Kidney (tissue), 14 donors: Measurements from ENCODE around the gene COPB1. TPM values are rescaled to one million over a fixed set of nuclear protein-coding genes. Genes with fewer than 3 reads are reported as not detected.

Source experiments
- DNase-seq, 5 donors: peaks; one replicate each; pipeline ENCODE4 v3.0.0-alpha.2; 2013 to 2020
- FAIRE-seq: peaks from 2 replicates; lab custom pipeline; 2012; peaks lifted over from hg19 to GRCh38; lab: Jason Lieb, UNC
- H3K27ac ChIP-seq, 2 donors: one replicate each; pipeline ENCODE4 v1.7.0; 2013; ENCODE audit warnings: low read depth in 2 of 2, low read length in 2 of 2, inconsistent platforms in 1 of 2
- H3K27me3 ChIP-seq: one replicate; pipeline ENCODE4 v1.7.1; 2013; ENCODE audit warnings: low read length, inconsistent platforms; ENCODE audit not compliant: control insufficient read depth, insufficient read depth
- H3K36me3 ChIP-seq, 3 donors: one replicate each; pipeline versions ENCODE4 v1.7.0 to v1.7.1; 2013; ENCODE audit warnings: low read length in 3 of 3, control low read depth in 1 of 3, inconsistent platforms in 1 of 3; ENCODE audit not compliant: insufficient read depth in 3 of 3, control insufficient read depth in 2 of 3
- H3K4me1 ChIP-seq, 3 donors: one replicate each; pipeline versions ENCODE4 v1.7.0 to v1.7.1; 2013; ENCODE audit warnings: low read length in 3 of 3, inconsistent platforms in 1 of 3, low read depth in 1 of 3; ENCODE audit not compliant: control insufficient read depth in 2 of 3, insufficient read depth in 2 of 3
- H3K4me3 ChIP-seq, 3 donors: one replicate each; pipeline versions ENCODE4 v1.7.0 to v1.8.1; 2013; ENCODE audit warnings: low read length in 3 of 3, control low read depth in 1 of 3, inconsistent platforms in 1 of 3
- H3K9ac ChIP-seq, 3 donors: one replicate each; pipeline versions ENCODE4 v1.7.0 to v1.7.1; 2013; ENCODE audit warnings: low read length in 3 of 3, control low read depth in 1 of 3, inconsistent platforms in 1 of 3
- H3K9me3 ChIP-seq, 3 donors: one replicate each; pipeline versions ENCODE4 v1.7.0 to v1.7.1; 2013; ENCODE audit warnings: low read length in 3 of 3, control low read depth in 1 of 3, inconsistent platforms in 1 of 3; ENCODE audit not compliant: control insufficient read depth in 2 of 3, insufficient read depth in 1 of 3
- CTCF ChIP-seq: IDR thresholded peaks from 3 replicates; pipeline ENCODE4 v1.5.1; 2012; ENCODE audit warnings: mild to moderate bottlenecking, moderate library complexity, borderline replicate concordance; ENCODE audit not compliant: insufficient read depth; ENCODE audit errors: extremely low read depth
- intact Hi-C: fragments of 100-400 bp; cut with DNase I; formaldehyde crosslinking; loops from one replicate; pipeline ENCODE4 v1.11.1; 2022
- polyA plus RNA-seq: library from polyadenylated mRNA; stranded (reverse); fragments of 350-450 nt; fragmentation: Illumina TruSeq; extraction: RNeasy Lipid Tissue Mini Kit (QIAGEN cat#74804); gene quantifications from one replicate; pipeline ENCODE4 v1.2.3, GENCODE V29; 2014; ENCODE audit warnings: low read depth, low replicate concordance; ENCODE audit not compliant: insufficient read depth
- total RNA-seq: library from RNA; stranded (reverse); fragmentation: NEBNext Ultra II Directional; extraction: Animal tissue kit (Norgen Biotek cat#: 25700); gene quantifications from one replicate; pipeline ENCODE4 v1.2.1, GENCODE V29; 2021
- donor health status: control.
- donor health status: control.
- donor health status: control.
- donor health status: control.
- donor health status: control.
- donor health status: DM: yes; HTN: yes; CAD: no.
- donor health status: Normal renal cell carcinoma (clear cell type).

COPB1 gene
- total and polyA plus RNA-seq, 2 donors from 2014 or later: 54.9 to 92.3 TPM

- no peak for TF ChIP-seq CTCF
- intact Hi-C loops: no loop called here
- H3K9me3 ChIP-seq: no peaks in the 10 kb centered on the region
- no peak overlapping the region for H3K4me3 ChIP-seq
- H3K9ac ChIP-seq: no peak overlapping the region
- no peaks in the 10 kb centered on the region for H3K27me3 ChIP-seq
- DNase-seq (no peak), FAIRE-seq (no peak)
- H3K27ac ChIP-seq: no peak overlapping the region
- peaks cover 0 to 7% (median 2%) of the 10 kb centered on the region in 3 donors for H3K4me1 ChIP-seq
- H3K36me3 ChIP-seq: peaks cover 0 to 4% (median 0%) of the 10 kb centered on the region in 3 donors
Observed at GRCh38 chr11:14522801-14523200, 23.2 kb upstream of the COPB1 start.

DNA sequence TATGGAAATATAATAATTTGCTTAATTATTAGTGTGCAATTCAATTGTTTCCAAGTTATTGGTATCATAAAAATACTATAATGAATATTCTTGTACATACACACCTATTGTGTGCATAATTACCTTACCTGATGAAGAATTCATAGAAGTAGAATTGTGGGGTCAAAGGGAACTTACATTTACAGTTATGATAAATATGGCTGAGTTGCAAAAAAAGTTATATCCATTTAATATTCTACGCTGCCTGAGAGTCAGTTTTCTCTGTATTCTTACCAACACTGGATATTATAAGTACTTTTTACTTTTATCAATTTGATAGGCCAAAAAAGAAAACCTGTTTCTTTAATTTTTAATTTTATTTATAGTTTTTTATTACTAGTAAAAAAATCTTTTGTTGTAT, 22.6 kb upstream of the COPB1 start:
- H3K4me3 ChIP-seq: no peak overlapping the region
- peaks cover 0 to 7% (median 2%) of the 10 kb centered on the region in 3 donors for H3K4me1 ChIP-seq
- H3K27ac ChIP-seq: no peak overlapping the region
- no peak for DNase-seq
- H3K27me3 ChIP-seq: no peaks in the 10 kb centered on the region
- TF ChIP-seq CTCF: no peak
- no peaks in the 10 kb centered on the region for H3K9me3 ChIP-seq
- H3K36me3 ChIP-seq: peaks cover 0 to 6% (median 0%) of the 10 kb centered on the region in 3 donors
- no peak overlapping the region for H3K9ac ChIP-seq
- FAIRE-seq: no peak
- intact Hi-C loops: no loop called here

DNA sequence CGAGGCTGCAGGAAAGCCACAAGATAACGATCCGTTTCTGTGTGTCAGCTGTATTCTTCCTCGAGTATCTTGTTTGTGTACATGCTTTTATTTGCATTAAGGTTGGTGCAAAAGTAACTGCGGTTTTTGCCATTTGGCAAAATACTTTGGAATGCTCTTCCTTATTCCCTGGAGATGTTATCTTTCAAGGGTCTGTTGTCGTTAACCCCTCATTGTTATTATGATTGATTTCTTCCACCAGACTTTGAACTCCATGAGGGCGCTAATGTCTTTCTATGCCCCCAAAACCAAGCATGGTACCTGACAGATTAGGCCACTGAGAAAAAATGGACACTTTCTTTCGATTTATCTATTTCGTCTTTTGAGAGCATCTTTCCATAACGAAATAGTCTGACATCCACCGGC, 21.1 kb upstream of the COPB1 start:
- intact Hi-C loops: no loop called here
- DNase-seq: no peak
- H3K4me3 ChIP-seq: peak overlapping the region; percentile 99 to 100 (median 99)
- peaks cover 0 to 7% (median 2%) of the 10 kb centered on the region in 3 donors for H3K4me1 ChIP-seq
- H3K36me3 ChIP-seq: peaks cover 0 to 11% (median 3%) of the 10 kb centered on the region in 3 donors
- H3K9ac ChIP-seq: peak overlapping the region; percentile 95 to 99 (median 99)
- TF ChIP-seq CTCF: no peak
- no peaks in the 10 kb centered on the region for H3K27me3 ChIP-seq
- FAIRE-seq: no peak
- peak overlapping the region; percentile 69 to 87 for H3K27ac ChIP-seq
- no peaks in the 10 kb centered on the region for H3K9me3 ChIP-seq
